Measurements from ENCODE around the gene DPH2.

GRCh38 chr1:44021156-44021555, 51.3 kb downstream of the DPH2 start:
- TF ChIP-seq EZH2 (IDR thresholded peaks at IDR 0.05; ENCODE audit: insufficient read depth, poor library complexity, severe bottlenecking) (no peak), EZH2phosphoT487 (IDR thresholded peaks at IDR 0.05; ENCODE audit: insufficient read depth, low read depth) (no peak)
